HT-29 (cell line): ENCODE results near the gene EHD4. TPM values are rescaled to one million over a fixed set of nuclear protein-coding genes. Genes with fewer than 3 reads are reported as not detected.

ENCODE experiments used
- DNase-seq: peaks from one replicate; pipeline ENCODE4 v3.0.0-alpha.2; 2015; ENCODE audit warnings: low spot score
- total RNA-seq: library from RNA; depleted of rRNA; stranded (reverse); fragments of >200 nt; shearing (Covaris generic); gene quantifications from 2 replicates; pipeline ENCODE4 v1.2.3, GENCODE V29; 2014

EHD4 gene
- total RNA-seq, 1 experiment from 2014 or later, result 60.6 TPM

DNA sequence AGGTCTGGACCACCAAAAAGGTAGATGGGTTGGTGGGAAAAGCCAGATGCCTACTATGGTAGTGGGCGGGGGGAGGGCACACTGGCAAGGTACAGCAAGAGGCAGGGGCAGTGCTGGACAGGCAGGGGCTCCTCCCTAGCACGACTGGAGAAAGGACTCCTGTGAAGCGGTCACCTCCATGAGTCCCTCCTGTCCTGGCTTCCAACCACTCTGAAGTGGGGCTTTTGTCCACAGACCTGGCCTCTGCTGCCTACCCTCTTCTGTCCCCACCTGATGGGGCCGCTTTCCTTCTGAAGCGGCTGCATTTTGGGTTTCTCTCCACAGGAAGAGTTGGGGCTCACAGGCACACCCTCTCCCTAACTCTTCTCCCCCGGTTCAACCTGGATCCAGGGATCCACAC lies 75.8 kb downstream of the EHD4 start:
- DNase-seq, result no peak

DNA sequence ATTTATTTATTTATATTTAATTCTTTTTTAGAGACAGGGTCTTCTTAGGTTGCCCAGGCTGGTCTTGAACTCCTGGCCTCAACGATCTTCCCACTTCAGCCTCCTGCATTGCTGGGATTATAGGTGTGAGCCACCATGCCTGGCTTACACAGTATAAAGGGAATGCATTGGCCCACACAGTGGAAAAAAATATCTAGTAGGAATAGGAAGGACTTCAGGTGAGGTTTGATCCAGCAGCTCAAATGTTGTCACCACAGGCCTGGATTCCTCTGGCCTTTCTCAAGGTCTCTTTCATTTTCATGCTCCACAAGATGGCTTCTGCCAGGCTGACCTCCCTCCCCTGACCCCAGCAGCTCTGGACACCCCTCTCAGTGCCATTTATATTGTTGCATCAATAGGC lies 76.4 kb downstream of the EHD4 start:
- no peak for DNase-seq

DNA sequence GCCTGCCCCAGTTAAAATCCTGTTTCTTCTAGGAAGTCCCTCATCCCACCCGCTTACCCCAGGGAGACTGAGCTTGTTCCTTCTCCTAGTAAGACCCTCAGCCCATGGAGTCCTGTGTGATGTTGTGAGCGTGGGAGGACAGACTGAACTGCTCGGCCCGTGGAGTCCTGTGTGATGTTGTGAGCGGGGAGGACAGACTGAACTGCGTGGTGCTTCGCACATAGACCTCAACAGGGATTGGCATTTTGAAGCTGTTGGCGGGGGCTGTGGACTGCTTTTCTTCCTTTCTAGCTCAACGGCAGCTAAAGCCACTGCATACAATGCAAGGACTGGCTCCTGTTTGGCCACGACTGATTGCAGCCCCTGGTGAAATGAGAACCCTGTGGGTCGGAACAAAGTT lies 76.9 kb downstream of the EHD4 start:
- no peak for DNase-seq

DNA sequence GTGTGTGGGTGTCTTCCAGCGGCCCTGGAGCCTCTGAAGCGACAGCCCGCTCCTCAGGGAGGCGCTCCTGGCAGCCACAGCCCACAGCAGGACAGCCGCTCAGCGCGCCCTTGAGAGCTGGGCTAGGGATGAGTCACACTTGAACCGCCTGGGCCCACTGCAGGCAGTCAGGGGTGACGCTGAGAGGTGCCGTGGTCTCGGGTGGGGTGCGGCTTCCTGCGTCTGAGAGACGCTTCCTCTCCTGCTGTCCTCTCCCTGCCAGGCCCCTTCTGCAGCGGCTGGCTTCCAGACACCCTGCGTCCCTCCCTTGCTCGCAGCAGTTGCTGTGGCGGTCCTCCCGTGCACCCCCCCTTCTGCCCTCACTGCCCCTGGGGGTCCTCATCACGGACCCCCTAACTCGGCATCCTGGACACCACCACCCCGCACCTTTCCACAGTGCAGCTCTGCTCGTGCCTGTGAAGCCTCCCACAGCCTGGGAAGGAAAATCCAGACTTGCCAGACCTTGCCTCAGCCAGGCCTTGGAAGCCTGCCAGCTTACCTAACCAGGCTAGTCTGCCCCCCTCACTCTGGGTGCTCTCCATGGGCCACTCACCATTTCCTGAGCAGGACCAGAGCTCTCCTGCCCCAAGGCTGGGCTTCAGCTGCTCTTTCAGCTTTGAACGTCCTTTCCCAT lies 77.4 kb downstream of the EHD4 start:
- peak; percentile 69 for DNase-seq

DNA sequence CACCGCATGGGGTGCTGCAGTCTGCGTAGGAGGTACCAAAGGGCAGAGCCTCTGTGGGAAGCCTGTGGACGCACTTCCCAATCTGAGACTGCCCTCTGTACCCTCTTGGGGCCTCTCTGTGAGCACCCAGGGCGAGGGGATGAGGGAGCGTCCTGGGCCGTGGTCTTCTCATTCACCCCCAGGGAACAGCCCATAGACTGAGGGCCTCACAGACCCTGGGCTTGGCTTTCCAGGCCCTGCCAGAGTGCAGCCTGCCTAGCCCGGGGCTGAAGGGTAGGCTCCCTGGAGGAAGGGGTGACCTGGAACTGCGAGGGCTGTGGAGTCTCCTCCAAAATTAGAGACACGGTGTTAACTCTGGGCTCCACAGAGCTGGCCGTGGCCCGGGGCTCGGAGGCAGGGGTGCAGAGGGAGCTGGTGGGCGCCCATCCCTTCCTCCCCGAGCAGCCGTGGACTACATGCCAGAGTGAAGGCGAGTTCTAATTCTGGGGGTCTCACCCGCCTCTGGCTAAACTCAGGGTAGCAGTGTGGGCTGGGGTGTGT lies 78.0 kb downstream of the EHD4 start:
- DNase-seq, result no peak

DNA sequence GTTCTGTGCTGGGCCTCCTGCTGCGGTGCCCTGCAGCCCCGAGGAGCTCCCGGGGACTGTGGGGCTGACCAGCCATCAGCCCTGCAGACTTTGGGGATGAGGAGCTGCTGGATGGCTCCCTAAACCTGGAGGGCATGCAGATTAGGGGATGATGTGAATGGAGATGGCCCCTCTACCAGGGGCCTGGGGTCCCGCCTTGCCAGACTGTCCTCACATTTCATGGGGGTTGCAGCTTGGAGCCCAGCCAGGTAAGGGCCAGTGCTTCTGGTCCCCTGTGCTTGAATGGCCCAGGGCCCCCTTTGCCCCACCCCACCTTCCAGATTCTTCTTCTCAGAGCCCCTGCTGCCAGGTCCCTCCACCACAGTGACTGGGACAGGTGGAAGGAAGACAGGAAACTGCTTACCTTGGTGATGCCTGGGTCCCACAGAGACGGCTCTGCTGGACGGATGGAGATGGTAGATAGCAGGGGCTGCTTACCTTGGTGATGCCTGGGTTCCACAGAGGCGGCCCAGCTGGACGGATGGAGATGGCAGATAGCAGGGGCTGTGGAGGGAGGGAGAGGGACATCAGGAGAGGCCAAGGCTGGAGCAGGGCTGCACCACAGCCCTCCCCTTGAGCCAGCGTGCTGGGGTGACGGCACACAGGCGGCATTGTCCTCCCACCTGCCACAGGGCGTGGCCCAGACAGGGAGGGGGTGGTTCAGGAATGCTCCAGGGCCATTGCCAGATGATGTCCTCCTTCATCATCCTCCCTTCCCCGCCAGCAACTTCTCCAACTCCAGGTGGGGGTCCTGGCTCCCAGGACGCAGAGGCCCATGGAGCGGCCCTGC lies 78.7 kb downstream of the EHD4 start, which contains the start of gene SPTBN5:
Gene SPTBN5, minus strand, starts transcription at position 632 of the 829 bp plus-strand sequence. Its CDS starts 556 bp downstream, at position 76.
- DNase-seq, result no peak

DNA sequence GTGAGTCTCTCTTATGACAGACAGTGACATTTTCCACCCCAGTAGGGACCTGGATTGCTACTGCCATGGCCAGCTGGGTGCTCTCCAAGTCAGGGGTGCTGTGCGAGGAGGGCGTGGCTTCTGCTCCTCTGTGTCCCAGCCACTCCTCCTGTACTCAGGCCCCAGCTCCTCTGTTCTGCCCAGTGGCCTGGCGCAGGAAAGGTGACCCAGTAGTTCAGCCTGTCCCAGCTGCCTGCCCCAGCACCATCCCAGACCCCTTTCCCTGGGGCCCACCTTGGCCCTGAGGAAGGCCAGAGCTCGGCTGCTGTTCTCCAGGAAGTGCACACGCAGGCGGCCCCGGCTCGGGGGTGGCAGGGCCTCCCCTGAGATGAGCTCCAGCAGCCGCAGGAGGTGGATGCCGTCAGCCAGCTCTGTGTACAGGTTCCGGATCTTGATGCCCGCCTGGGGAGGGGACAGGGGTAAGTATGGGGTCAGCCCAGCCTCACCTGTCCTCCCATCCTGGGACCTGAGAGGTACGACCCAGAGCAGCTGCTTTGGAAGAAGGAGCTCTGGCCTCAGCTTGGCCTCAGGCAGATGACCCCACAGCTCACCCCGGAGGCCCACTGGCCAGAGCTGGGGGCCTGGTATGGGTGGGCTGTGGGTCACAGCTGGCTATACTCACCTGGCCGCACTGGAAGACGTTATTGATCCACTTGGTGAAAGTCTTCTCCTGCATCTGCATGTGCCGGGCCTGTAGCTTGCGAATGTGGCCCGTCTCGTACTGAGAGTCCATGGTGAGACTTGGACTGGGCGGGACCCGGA lies 79.5 kb downstream of the EHD4 start:
- no peak for DNase-seq

DNA sequence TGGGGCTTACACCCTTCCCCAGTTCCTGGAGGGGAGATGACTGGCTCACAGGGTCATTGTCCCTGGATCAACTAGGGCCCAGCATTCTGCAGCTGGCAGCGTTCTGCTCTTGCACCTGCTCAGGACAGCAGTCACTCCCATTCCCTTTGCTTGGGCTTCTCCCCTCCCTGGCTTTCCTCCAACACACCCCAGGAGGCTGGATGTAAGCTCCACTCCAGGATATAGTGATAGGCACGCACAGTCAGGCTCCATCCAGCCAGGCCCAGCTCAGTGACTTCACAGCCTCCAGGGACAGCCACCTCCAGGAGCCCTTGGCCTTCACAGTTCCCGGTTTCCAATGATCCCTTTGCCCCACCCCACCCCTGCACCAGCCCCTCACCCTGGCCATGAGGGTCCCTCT lies 80.4 kb downstream of the EHD4 start:
- no peak for DNase-seq

DNA sequence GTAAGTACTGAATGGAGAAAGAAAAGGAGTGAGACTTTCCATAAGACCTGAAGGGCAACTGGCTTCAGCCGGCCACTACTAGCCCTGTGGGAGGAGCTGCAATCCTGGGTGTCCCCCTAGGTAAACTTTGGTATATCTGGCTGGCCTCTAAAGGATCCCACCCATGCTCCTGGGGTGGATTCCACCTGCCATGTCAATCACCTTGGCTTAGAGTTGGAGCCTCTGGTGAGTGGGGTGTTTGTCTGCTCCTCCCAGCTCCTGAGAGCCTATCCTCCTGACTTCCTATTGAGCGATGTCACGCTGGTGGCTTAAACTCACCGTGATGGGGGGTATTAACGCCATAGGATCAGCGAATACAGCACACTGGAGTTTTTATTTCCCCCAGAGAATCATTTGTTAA lies 81.1 kb downstream of the EHD4 start:
- DNase-seq, result no peak

DNA sequence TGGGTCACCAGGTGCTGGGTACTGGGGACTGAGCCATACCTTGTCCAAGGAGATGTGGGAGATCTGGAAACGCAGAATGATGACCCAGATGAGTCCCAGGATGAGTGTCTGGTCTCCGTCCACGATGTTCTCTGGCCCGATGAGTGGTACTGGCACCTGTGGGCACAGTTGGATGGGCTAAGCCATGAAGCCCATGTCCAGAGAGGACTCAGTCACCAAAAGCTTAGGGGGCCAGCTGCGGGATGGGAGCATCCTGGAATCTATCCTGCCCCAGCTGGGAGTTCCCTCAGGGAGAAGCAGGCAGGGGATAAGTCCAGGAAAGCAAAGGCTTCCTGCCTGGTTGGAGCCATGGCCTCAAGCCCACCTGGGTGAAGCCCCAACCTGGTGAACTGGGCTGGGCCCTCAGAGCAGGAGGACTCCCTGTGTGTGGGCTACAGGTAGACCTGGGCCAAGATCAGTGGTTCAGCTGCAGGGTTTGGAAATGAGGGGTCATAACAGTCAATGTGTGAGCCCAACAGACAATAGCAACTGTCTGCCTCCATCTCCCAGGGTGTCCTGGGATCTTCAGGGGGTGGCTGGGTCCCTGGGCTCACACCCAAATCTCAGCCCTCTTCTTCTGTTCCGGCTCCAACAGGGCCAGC lies 82.2 kb downstream of the EHD4 start:
- no peak for DNase-seq

DNA sequence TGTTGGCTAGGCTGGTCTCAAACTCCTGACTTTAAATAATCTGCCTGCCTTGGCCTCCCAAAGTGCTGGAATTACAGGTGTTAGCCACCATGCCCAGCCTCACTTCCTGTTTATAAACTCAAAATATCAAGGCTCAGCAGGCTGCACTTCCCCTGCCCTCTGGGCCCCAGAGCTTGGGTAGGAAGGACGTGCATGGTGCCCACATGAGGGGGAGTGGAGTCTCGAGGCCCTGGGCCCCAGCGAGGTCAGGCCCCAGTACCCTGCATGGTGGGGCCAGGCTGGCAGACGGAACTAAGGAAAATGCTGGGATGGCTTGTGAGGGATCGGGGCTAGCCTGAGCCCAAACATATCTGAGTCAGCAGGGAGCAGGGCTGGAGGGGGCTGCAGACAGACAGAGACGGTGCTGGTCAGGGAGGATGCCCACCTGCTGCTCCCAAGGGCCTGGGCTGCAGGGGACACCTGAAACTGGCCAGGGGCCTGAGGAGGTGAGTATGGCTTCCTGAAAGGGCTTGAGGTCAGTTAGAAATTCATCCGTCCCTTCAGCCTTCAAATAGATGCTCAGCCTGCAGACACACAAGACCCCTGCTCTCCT lies 83.6 kb downstream of the EHD4 start:
- no peak for DNase-seq

DNA sequence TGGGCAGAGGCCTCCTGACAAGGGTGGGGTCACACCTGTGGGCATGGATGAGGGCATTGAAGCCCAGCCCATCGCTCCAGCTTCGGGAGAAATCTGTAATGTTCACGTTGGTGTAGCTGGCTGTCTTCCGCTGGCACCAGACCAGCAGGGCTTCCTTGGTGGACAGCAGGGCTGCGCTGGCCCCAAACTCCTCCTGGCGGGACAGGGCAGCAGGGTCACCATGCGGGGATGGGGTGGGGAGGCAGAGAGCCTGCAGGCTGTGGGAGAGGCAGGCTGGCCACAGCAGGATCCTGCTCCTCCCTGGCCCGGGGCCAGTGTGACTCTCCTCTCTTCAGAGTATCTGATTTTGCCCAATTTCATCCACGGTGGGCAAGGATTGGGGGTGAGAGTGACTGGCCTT lies 84.5 kb downstream of the EHD4 start:
- no peak for DNase-seq

DNA sequence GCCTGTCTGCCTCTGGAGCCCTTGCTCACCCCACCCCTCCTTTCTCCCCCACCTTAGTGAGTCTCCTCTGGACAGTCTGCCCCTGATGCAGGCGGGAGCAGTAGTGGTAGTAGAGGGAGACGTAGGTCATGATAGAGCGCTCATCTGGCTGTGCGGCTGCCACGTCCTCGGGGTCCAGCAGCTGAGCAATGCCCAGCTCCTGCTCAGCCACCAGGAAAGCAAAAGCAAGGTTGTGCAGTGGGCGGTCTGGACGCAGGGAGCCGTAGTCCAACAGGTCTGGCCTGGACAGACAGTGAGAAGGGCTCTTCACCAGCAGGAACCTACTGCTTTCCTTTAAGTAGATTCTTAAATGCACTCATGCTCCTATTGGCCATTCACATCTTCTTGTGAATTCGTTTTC lies 85.2 kb downstream of the EHD4 start:
- no peak for DNase-seq

DNA sequence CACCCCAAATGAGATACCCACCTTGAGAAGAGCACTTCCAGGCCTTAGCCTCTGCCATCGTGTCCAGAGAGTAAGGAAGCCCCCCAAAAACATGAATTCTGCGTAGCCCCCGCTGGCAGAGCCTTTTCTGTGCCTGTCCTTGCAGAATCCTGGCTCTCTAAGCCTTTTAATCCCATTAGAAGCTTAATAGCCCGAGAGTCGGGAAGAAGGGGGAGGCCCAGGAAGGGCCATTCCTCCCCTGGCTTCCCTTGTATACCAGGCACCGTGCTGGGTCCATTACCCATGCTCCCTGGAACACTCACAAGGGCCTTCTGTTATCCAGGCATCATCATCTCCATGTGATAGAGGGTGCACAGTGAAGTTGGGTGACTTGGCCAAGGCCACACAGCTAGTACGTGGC lies 85.6 kb downstream of the EHD4 start:
- DNase-seq, result no peak

DNA sequence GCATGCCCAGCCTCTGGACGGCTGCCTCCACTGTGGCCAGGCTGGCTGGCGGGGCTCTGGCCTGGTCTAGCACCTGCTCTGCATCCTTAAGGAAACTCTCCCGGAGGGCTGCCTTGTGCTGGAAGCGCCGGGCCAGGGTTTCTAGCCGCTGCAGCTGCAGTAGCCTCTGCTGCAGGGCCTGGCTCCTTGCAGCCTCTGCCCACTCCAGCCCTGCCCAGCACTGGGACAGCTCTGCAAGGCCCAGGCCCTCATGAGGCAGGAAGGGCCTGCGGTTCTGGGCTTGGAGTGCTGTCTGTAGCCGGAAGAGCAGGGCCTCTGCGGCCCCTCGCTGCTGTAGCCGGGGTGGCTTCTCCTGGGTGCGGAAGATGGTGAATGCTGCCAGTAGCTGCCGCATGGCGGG lies 86.5 kb downstream of the EHD4 start:
- no peak for DNase-seq

DNA sequence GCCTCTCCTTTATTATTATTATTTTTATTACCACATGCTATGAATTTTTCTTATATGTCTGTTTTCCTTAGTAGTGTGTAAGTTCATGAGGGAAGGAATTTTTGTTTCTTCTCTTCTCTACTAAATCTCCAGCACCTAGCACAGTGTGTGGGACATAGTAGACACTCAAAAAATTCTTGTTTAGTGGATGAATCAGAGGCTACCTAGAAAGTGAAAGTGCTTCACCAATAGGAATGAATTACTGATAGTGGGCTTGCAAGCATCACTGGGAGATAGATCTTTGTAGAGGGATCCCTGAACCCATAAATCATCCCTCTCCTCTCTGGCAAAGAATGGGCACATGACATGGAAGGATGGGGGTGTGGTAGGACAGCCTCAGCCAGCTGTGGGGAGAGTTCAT lies 87.0 kb downstream of the EHD4 start:
- DNase-seq, result no peak

DNA sequence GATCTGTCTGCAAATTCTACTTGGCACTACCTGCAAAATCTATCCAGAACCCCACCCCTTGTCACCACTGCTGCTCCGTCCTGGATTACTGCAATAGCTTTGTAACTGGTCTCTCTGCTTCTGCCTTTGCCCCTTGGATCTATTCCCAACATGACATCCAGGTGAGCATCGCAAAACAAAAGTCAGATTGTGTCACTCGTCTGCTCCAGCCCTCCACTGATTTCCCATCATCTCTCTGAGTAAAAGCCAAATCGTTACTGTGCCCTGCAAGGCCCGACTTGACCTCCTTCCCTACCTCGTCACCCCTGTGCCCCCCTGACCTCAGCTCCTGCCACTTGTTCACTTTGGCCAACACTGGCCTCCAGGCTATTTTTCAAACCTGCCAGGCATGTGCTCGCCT lies 87.9 kb downstream of the EHD4 start:
- DNase-seq, result no peak

DNA sequence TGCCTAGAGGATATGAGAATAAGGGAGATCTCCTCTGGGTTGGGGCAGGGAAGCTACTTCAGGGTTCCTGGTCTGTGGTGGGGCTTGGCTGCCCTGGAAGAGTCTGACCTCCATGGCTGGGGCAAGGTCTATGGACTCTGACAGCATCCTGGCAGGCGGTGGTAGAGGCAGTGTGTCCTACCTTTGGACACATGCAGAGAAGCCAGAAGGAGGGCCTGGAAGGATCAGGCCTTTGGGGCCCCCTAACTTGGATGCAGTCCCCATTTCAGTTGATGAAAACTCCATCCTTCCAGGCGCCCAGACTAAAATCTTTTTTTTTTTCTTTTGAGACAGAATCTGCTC lies 88.9 kb downstream of the EHD4 start:
- no peak for DNase-seq

DNA sequence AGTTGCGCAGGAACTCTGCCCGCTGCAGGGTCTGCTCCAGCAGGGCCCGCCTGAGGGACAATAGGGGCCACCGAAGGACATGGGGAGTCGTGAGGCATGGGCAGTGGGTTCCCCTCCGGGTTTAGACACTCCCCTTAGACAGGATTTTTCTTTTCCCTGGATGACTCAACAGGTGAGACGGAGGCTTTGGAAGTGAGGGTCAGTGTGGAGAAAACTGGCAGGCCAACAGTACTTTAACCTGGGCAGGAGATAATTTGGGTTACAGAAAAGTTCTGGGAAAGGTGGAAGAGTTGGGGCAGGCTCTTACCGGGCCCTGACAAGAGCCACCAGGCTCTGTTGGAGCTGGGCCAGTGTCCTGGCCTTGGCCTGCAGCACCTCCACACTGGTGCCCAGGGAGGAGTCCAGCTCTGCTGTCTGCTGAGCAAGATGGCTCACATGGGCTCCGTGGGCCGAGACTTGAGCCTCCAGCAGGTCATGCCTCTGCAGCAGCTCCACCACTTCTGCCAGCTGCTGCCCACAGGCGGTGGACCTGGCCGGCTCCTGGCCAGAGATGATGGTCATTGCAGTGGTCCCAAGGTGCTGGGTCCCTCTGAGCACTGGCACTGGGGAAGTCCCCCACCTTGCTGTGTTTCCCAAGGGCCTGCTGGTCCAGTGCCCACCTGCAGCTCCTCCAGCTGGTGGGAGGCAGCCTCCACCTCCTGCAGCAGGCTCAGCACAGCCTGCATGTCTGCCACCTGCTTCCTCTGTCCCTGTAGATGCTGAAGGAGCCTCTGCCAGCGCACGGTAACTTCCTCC lies 89.5 kb downstream of the EHD4 start:
- no peak for DNase-seq

DNA sequence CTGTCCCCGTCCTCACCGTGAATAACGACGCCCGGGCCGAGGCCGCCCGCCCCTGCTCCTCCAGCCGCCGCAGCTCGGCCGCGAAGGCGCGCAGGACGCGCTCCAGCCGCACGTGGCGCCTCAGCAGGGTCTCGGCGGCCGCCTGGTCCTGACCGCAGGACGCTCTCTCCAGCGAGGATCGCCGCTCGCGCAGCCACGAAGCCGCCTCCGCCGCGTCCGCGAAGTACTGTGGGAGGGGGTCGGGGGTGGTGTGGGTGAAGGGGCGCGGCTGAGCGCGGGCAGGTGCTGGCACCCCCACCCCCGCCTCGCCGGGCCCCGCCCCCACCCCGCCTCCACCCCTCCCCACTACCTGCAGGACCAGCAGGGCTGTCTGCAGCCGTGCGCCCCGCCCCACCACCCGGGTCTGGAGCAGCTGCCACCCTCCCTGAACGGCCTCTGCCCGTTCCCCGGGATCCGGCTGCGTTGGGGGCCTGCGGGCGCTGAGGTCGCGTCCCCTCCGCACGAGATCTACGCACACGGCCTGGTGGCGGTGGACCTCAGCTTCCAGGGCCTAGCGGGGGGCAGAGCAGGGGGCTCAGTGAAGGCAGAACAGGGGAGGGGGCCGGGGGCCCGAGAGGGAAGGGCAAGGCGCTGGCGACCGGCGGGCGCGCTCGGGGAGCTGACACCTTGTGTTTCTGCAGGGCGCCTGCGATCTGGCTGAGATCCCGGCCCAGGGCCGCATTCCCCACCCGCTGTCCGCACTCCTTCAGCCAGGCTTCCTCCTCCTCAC lies 90.3 kb downstream of the EHD4 start:
- no peak for DNase-seq
